HG02623 (cell line): Measurements from ENCODE around the gene HDGFL2.

Experiments used
- ATAC-seq: cut with Tn5 transposase; IDR thresholded peaks from one replicate; pipeline ENCODE4 v1.9.1; 2021; ENCODE audit warnings: moderate library complexity; ENCODE audit not compliant: unreplicated experiment

HDGFL2 gene

DNA sequence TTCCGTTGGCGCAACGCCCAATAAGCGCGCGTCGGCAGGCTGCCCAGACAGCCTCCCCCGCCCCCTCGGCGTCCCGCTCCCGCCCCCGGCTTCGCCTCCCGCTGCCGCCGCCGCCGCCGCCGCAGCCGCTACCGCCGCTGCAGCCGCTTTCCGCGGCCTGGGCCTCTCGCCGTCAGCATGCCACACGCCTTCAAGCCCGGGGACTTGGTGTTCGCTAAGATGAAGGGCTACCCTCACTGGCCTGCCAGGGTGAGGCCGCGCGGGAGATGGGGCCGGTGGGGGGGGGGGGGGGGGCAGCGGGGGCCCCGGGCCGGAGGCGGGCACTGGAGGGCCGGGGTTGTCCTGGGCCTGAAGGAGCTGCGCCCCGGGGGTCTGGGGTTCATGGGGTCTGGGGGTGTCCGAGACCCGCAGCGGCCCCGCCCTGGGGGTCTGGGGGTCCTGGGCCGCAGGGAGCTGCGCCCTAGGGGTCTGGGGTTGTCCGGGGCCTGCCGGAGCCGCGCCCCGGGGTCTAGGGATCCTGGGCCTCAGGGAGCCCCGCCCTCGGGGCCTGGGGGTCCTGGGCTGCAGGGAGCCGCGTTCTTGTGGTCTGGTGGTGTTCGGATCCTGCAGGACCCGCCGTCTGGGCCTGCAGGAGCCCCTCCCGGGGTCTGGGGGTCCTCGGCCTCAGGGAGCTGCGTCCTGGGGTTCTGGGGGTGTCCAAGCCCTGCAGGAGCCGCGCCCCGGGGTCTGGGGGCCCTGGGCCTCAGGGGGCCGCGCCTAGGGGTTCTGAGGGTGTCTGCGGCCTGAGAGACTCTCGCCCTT is at the start of gene HDGFL2:
HDGFL2 (plus strand) TSS at position 124 of the 801 bp plus-strand sequence; CDS start at position 178, 54 bp downstream.
- ATAC-seq, result no peak

DNA sequence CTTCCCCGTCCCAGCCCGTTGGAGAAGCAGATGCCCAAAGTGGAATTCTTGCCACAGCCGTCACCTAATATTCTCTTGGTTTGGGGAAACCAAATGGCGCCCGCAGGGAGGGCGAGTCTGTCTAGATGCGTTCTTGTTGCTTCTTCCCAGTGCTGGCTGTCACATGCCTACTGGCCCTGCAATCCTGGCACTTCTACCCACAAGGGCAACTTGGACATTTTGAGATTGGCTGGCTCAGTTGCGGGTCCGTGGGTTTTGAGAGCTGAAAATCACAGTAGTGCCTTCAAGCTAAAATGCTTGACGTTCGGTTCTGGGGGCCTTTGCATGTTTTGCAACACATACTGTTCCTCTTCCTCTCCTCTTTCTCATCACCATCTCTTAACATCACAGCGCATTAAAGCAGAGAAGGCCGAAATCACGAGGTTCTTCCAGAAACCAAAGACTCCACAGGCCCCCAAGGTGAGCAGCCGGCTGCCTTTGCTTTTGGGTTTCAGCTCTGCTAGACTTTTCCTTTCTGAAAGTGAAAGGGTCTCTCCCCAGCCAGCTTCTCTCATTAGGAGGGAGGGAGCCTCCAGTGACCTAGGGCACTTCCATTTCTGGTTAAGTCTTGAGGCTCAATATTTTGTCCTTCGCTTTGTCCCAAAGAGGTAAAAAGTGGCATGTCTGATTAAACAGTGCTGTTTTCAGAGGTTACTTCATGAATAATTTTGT is 48.5 kb upstream of the HDGFL2 start:
- no peak for ATAC-seq

DNA sequence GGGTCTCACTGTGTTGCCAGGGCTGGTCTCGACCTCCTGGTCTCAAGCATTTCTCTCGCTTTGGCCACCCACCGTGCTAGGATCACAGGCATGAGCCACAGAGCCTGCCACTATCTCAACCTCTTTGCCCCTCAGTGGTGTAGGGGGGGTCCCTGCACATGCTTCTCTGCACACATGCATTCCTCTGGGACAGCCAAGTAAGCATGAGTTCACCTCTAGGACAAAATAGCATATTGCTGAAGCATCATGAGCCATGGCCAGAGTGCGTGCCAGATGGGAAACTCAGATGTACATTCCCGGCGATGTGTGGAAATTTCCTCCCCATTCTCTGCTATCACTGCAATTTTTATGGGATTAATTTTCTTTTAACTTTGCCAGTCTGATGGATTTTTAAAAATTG is 46.6 kb upstream of the HDGFL2 start:
- no peak for ATAC-seq

DNA sequence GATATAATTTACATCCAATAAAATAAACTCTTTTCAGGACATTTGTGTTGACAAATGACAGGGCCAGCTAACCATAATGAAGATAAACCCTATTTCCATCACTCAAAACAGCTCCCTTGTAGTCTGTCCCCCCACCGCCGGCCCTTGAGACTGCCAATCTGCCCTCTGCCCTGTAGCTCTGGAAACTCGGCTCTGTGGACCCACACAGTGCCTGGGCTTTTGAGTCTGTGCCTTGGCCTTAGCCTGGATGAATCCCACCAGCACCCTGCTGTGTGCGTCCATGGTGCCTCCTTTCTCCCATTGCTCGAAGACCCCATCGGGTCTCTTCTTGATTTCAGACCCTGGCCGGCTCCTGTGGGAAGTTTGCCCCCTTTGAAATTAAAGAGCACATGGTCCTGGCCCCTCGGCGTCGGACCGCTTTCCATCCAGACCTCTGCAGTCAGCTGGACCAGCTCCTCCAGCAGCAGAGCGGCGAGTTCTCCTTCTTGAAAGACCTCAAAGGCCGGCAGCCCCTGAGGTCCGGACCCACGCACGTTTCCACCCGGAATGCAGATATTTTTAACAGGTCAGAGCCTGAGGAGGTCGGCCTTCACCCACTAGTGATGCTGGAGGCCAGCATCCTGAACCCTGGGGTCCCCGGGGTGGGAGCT is 43.6 kb upstream of the HDGFL2 start:
- ATAC-seq, result no peak

DNA sequence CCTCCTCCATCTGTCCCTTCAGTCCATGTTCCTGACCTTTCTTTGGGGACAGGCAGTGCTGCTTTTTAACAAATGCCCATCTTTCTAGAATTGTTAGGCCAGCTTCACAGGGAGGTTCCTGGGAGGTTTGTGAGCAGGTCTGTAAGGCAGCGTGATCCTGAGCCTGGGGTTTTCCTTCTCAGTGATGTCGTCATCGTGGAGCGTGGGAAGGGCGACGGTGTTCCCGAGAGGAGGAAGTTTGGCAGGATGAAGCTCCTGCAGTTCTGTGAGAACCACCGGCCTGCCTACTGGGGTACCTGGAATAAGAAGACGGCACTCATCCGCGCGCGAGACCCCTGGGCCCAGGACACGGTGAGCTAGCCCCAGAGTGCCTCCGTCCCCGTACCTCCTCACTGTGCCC is 42.8 kb upstream of the HDGFL2 start:
- ATAC-seq, result no peak

DNA sequence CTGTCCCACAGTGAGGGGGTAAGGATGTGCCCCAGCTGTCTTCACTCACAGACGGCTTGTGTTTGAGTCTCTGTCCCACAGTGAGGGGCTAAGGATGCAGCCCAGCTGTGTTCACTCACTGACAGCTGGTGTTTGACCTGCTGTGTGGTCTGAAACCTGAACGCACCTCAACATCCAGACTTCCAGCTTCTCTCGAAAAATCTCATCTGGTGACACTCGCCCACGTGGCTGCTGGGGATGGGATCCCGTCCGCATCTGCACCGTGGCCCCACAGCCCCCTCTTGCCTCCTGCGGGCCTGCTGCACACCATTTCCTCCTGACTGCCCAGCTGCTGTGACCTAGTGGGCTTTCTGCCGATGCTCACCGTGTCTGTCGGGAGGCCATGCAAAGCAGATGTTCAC is 42.3 kb upstream of the HDGFL2 start:
- no peak for ATAC-seq

DNA sequence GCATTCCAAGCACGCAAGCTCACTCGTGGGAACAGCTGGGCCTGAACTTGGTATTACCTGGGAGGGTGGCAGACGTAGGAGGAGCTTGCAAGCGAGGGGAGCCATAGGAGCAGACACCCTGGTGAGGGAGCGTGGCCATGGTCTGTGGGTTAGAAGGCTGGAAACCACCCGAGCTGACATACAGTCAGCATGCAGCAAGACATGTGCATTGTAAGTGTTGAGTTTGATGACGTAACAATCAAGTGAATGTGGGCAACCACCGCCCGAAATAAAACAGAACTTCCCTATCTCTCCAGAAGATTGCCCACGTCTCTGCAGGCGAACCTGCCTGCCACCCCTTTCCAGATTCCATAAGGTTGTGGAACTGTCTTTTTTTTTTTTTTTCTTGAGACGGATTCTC is 41.3 kb upstream of the HDGFL2 start:
- ATAC-seq, result no peak

DNA sequence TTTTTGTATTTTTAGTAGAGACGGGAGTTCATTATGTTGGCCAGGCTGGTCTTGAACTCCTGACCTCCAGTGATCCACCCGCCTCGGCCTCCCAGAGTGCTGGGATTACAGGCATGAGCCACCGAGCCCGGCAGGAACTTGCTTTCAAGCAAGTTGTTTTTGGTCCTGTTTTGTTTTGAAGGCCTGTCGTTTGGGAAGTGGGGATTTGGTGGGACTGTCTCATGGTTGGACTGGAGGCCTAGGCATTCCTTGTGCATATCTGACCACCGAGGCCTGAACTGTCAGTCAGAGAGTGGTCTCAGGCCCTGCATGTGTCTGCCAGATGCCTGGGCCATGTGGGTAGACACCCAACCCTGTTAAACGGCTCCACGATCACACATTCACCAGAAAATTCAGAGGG is 40.8 kb upstream of the HDGFL2 start:
- ATAC-seq, result no peak

DNA sequence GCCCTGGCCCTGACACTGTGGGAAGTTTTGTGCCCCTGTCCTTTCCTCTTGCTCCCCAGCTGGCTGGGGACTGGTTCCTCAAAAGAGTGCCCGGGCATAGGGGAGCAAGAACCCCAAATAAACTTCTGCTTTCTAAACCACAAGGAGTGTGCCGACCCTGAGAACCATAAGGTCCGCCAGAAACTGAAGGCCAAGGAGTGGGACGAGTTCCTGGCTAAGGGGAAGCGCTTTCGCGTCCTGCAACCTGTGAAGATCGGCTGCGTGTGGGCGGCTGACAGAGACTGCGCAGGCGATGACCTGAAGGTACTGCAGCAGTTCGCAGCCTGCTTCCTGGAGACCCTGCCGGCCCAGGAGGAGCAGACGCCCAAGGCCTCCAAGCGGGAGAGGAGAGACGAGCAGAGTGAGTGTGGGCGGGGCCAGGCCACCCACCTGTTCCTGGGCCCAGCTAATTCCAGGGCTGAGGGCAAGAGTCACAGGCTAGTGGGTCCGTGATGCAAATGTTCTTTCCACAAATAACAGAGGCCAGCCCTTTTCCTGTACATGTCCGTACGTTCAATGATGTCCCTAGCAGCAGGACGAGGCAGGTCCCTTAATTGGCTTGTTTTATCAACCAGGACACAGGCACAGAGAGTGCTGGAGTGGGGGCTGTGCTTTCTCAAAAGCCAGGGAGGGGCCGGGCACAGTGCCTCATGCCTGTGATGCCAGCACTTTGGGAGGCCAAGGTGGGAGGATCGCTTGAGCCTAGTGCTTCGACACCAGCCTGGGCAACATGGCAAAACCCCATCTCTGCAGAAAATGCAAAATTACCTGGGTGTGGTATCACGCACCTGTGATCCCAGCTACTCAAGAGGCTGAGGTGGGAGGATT is 40.1 kb upstream of the HDGFL2 start:
- peak; percentile 41 for ATAC-seq

DNA sequence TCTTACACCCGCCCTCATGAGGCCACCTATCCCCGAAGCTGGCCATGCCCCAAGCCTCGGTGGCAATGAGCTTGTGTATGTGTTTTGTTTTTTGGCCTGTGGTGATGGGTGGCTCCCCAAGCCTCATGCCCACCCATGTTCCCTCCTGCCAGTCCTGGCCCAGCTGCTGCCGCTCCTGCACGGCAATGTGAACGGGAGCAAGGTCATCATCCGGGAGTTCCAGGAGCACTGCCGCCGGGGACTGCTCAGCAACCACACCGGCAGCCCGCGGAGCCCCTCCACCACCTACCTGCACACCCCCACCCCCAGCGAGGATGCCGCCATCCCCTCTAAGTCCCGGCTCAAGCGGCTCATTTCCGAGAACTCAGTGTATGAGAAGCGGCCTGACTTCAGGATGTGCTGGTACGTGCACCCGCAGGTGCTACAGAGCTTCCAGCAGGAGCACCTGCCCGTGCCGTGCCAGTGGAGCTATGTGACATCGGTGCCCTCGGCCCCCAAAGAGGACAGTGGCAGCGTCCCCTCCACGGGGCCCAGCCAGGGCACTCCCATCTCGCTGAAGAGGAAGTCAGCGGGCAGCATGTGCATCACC is 39.1 kb upstream of the HDGFL2 start:
- no peak for ATAC-seq

DNA sequence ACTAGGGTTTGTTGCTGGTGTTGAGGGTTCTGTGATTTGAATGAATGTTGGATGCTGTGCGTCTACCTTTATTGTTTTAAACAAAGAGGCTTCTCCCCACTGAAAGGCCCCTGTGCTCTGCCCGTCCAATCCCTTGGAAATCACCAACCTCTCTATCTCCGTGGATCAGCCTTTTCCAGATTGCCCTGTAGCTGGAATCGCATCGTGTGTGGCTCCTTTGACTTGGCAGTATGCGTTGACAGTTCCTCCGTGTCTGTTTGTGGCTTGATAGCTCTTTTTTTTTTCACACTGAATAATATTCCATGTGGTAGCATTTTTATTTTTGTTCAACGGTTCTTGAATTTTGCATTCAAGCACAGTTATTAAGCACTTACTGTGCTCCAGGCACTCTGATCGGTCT is 37.7 kb upstream of the HDGFL2 start:
- no peak for ATAC-seq

DNA sequence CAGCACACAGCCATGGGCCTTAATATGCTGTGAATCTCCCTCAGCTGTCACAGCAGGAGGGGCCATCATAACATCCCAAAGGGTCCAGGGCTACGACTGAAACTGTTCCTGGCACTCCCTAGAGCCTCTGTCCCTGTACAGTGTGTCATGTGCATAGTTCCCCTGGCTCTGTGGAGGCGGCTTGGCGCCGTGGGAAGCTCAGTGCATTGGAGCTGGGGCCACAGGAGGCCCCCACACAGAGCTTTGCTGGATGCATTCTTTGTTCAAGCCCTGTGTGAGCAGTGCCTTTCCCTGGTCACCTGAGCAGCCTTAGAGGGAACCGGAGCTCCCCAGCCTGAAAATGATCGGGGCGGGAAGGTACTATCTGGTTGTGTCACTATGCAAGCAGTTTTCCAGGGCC is 35.9 kb upstream of the HDGFL2 start:
- ATAC-seq, result no peak

DNA sequence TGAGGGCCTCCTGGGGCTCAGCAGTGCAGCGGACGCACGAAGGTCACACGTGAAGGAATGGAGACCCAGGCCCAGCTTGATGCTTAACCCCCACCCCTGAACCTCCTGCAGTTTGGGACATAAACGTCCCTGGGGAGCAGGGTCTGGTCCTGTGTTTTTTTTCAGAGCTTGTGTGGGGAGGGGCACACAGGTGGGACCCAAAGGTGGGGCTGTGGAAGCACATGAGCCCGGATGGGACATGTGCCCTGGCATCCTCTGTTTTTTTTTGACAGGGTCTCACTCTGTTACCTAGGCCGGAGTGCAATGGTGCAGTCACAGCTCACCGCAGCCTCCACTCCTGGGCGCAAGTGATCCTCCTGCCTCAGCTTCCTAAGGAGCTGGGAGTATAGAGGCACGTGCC is 35.0 kb upstream of the HDGFL2 start:
- ATAC-seq, result no peak

DNA sequence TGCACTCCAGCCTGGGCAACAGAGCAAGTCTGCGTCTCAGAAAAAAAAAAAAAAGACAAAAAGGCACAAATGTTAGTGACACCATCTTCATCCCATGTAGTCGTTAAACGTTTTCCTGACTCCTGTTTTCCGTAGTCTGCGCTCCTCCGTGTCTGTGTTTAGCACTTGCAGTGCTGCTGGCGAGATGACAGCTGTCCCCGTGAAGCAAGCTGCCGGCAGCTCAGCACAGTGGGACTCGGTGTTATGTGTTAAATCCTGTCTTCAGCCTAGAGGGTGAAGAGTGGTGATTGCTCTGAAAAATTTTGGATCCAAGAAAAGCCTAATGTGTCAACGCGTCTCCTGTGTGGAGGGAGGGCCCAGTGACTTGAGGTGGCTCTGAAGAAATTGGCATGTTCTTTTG is 32.9 kb upstream of the HDGFL2 start:
- ATAC-seq, result no peak

DNA sequence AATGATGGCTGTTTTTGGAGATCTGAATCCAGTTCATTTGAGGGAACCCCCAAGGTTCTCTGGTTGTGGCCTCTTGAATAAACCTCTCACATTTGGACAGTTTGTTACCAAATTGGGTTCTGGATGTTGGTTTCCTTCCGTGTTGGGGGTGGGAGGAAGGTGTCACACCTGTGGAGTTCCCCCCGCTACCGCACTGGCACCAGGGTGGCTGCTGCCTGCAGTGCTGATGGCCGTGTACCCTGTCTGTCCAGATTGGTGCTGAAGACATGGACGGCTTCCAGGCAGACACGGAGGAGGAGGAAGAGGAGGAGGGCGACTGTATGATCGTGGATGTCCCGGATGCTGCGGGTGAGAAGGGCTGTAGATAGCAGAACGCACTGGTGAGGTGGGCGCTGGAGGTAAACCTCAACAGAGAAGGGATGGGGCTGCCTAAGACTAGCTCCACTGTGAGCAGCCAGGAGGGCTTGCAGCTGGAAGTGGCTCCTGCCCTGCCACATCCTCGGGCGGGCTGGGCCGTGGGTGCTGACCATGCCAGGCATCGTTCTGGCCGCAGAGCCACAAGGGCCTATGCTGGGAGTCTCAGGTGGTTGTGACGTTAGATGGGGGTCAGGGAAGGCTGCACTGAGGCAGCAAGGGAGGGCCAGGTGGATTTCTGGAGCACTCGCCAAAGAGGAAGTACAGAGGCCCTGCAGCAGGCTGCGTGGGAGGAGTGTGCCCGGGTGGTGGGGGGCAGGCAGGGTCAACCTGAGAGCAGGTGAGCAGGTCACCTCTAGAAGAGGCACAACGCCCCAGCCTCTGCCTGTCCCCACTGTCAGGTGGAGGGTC is 29.9 kb upstream of the HDGFL2 start:
- no peak for ATAC-seq

DNA sequence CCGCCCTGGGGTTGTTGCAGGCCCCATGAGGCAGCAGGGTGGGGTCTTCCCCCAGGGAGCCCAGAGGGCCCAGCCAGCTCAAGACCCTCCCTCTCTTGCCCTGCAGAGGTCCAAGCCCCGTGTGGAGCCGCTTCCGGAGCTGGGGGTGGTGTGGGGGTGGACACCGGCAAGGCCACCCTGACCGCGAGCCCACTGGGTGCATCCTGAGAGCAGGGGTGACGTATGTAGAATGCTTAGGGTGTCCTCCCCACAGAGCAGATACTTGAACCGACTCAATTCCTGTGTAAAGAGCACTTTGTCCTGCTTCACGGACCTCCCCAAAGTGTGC is 29.3 kb upstream of the HDGFL2 start:
- ATAC-seq, result no peak

DNA sequence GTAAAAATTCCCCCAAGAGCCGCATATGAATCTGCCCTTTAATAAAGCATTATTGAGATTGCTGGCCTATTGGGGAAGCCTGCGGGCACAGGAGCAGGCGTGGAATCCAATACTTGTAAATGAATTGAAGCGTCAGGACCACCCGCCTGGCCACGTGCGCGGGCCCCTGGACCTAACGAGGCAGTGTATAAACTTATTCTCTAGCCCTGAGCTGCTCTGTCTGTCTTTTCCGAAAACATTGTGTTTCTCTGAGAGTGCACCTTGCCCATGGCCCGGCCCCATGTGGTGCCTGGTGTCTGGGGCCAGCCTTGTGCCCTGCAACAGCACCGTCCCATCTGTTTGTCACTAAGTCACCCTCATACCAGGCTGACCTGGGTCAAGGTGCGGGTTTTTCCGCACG is 28.9 kb upstream of the HDGFL2 start:
- no peak for ATAC-seq

DNA sequence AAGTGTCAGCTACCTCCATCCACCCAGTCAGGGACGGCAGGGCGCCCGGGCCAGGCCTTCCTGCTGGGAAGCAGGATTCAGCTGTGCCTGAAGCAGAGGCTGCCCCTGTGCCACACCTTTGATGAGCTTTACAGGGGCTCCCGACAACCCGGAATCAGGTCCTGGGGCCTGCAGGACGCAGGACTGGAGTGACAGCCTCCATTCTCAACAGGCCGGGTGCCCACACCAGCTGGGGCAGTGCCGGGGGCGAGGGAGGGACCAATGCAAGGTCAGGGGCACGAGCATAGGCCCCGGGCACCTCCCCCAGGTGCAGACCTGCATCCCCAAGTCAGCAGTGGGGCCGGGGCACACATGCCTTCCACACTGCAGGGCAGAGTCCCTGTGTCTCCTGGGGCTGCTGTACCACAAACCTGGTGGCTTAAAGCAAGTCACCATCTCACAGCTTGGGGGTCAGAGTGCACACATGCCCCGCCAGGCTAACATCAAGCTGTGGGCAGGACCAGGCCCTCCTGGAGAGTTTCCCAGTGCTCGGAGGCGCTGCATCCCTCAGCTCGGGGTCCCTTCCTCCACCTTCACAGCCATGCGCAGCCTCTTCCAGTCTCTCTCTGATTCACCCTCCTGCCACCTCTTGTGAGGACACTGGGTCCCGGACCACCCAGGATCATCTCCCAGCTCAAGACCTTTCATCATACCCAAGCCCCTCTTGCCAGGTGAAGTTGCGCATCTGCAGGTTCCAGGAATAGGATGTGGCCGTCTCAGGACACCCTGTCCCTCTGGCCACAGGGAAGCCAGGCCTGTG is 27.9 kb upstream of the HDGFL2 start:
- ATAC-seq, result no peak
